Smooth muscle cell (in vitro differentiated cells): ENCODE results near the gene C1D. TPM values are rescaled to one million over a fixed set of nuclear protein-coding genes. Genes with fewer than 3 reads are reported as not detected.

Source experiments
- DNase-seq: peaks from one replicate; lab custom pipeline; 2025; ENCODE audit not compliant: unreplicated experiment; lab: John Stamatoyannopoulos, UW
- H2AFZ ChIP-seq: fragments of 200-600 bp; sonication (generic); 2 replicates; pipeline ENCODE4 v1.6.0; 2016; ENCODE audit warnings: antibody characterized with exemption, low read depth, mild to moderate bottlenecking
- H3F3A ChIP-seq: fragments of 200-600 bp; sonication (generic); 2 replicates; pipeline ENCODE4 v1.6.0; 2017; ENCODE audit warnings: antibody characterized with exemption, low read depth
- H3K27ac ChIP-seq: fragments of 200-600 bp; sonication (generic); 2 replicates; pipeline ENCODE4 v1.5.1; 2016; ENCODE audit warnings: low read depth, mild to moderate bottlenecking
- H3K27me3 ChIP-seq: fragments of 200-600 bp; sonication (generic); 2 replicates; pipeline ENCODE4 v1.6.1; 2016; ENCODE audit warnings: low read depth, mild to moderate bottlenecking
- H3K36me3 ChIP-seq: fragments of 200-600 bp; sonication (generic); 2 replicates; pipeline ENCODE4 v1.5.1; 2016; ENCODE audit warnings: low read depth
- H3K4me1 ChIP-seq: fragments of 200-600 bp; sonication (generic); 2 replicates; pipeline ENCODE4 v1.5.1; 2016; ENCODE audit warnings: low read depth
- H3K4me2 ChIP-seq: fragments of 200-600 bp; sonication (generic); 2 replicates; pipeline ENCODE4 v1.6.0; 2016; ENCODE audit warnings: mild to moderate bottlenecking
- H3K4me3 ChIP-seq: fragments of 200-600 bp; sonication (generic); 2 replicates; pipeline ENCODE4 v1.5.1; 2016; ENCODE audit warnings: mild to moderate bottlenecking
- H3K79me2 ChIP-seq: fragments of 200-600 bp; sonication (generic); 2 replicates; pipeline ENCODE4 v1.6.0; 2016; ENCODE audit warnings: low read depth, mild to moderate bottlenecking
- H3K9ac ChIP-seq: fragments of 200-600 bp; sonication (generic); 2 replicates; pipeline ENCODE4 v1.6.0; 2016; ENCODE audit warnings: low read depth
- H3K9me3 ChIP-seq: fragments of 200-600 bp; sonication (generic); replicated peaks from 2 replicates; pipeline ENCODE4 v1.5.1; 2016; ENCODE audit warnings: low read depth
- H4K20me1 ChIP-seq: fragments of 200-600 bp; sonication (generic); 2 replicates; pipeline ENCODE4 v1.6.0; 2016; ENCODE audit warnings: low read depth
- WGBS: methylation state at CpG from one replicate; pipeline ENCODE4 v1.1.7; 2016; ENCODE audit warnings: low lambda C conversion rate; 5-methylcytosine and 5-hydroxymethylcytosine counted together
- polyA plus RNA-seq: library from polyadenylated mRNA; unstranded; fragments of >200 nt; fragmentation: Nextera tagmentation; extraction: Ambion mirVana; gene quantifications from 2 replicates; pipeline ENCODE4 v1.2.1, GENCODE V29; 2016
- total RNA-seq: library from RNA; depleted of rRNA; stranded (reverse); fragments of >200 nt; gene quantifications from 2 replicates; pipeline ENCODE4 v1.2.3, GENCODE V29; 2014
- TF ChIP-seq, protein P1 (sequence below): fragments of 200-600 bp; sonication (generic); IDR thresholded peaks from 2 replicates; pipeline ENCODE4 v1.5.1; 2017; ENCODE audit warnings: borderline replicate concordance, mild to moderate bottlenecking, antibody characterized with exemption; ENCODE audit not compliant: insufficient read depth, poor library complexity, severe bottlenecking

C1D gene
- total and polyA plus RNA-seq, 2 experiments from 2014 or later = 25.8 to 53.8 TPM

DNA sequence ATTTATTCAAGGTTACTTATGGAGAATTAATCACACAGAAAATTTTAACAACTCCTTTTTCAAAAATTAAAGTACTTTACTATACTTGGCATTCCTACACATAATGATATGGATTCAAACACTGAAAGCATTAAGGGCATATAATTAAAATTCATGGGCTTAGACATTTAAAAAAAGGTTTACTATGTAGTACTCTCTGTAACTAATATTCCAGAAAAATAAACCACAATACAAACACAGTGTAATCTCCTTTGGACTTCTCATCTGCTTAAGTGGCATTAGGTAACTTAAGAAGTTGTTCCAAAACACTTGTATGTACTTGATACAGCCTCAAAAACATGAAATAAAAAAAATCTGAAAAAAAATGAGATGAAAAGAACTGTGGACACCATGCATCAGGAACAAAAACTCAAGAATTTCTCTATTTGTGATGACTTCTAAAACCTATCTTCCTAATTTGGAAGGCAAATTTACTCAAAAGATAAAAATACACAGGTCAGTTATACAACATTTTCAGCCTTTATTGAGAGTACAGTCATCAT is 21.0 kb downstream of the C1D start:
- H3F3A ChIP-seq = peaks cover 6% of the 10 kb centered on the region
- no peaks in the 10 kb centered on the region for H3K27me3 ChIP-seq
- no peak overlapping the region for H3K4me3 ChIP-seq
- no peaks in the 10 kb centered on the region for H3K79me2 ChIP-seq
- no peak overlapping the region for H3K4me2 ChIP-seq
- no peak overlapping the region for H2AFZ ChIP-seq
- no peaks in the 10 kb centered on the region for H3K4me1 ChIP-seq
- H4K20me1 ChIP-seq = peaks cover 4% of the 10 kb centered on the region
- H3K9ac ChIP-seq = no peak overlapping the region
- TF ChIP-seq, protein P1, sequence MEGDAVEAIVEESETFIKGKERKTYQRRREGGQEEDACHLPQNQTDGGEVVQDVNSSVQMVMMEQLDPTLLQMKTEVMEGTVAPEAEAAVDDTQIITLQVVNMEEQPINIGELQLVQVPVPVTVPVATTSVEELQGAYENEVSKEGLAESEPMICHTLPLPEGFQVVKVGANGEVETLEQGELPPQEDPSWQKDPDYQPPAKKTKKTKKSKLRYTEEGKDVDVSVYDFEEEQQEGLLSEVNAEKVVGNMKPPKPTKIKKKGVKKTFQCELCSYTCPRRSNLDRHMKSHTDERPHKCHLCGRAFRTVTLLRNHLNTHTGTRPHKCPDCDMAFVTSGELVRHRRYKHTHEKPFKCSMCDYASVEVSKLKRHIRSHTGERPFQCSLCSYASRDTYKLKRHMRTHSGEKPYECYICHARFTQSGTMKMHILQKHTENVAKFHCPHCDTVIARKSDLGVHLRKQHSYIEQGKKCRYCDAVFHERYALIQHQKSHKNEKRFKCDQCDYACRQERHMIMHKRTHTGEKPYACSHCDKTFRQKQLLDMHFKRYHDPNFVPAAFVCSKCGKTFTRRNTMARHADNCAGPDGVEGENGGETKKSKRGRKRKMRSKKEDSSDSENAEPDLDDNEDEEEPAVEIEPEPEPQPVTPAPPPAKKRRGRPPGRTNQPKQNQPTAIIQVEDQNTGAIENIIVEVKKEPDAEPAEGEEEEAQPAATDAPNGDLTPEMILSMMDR = no peak
- H3K36me3 ChIP-seq = peaks cover 3% of the 10 kb centered on the region
- no peaks in the 10 kb centered on the region for H3K9me3 ChIP-seq
- no peak for DNase-seq
- H3K27ac ChIP-seq = no peak overlapping the region

DNA sequence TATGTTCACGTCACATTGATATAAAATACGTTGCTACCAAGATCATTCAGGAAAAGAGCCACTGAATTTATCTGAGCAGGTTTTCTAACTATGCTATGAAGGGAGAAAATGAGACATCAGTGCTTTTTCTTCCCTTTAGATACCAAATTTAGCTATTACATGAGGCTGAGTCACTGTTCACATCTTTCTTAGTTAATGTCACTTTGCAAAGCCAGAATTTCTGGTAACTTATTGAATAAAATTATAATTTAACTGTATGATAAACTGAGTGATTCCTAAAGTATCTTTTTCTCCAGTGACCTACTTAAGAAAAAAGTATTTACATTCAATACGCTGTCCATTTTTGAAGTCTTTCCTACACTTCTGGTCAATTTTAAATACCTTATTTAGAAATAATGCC is 22.7 kb downstream of the C1D start:
- Histone ChIP-seq H3K9me3 (no peaks in the 10 kb centered on the region), H4K20me1 (no peaks in the 10 kb centered on the region), H3F3A (peaks cover 6% of the 10 kb centered on the region), H3K9ac (no peak overlapping the region), H3K79me2 (no peaks in the 10 kb centered on the region), H3K27ac (no peak overlapping the region), H3K4me1 (no peaks in the 10 kb centered on the region), H2AFZ (no peak overlapping the region), H3K4me2 (no peak overlapping the region), H3K36me3 (no peaks in the 10 kb centered on the region), H3K4me3 (no peak overlapping the region), H3K27me3 (no peaks in the 10 kb centered on the region)
- 93% methylated on average over 3 of the region's 3 CpGs for WGBS
- TF ChIP-seq, protein P1 = no peak
- DNase-seq = no peak

DNA sequence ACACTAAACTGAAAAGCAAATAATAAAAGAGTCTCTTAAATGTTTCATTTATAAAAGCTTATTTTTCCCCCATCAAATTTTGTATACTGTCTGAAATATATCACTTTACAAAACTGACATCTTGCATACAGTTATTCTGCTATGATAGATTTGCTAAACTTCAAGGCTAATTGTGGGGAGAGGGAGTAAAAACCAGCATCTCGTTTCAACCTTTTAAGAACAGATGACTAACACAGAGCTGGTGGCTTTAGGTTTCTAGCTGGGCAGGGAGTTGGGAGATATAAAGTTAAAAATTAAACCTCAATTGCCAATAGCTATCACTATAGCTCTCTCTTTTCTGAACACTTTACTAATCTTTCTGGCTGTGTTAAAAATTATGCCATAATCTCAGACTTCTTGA is 23.5 kb downstream of the C1D start:
- Histone ChIP-seq H3K27ac (no peak overlapping the region), H3K4me3 (no peak overlapping the region), H3K36me3 (no peaks in the 10 kb centered on the region), H3K4me1 (no peaks in the 10 kb centered on the region), H4K20me1 (no peaks in the 10 kb centered on the region), H3K9me3 (no peaks in the 10 kb centered on the region), H3K9ac (no peak overlapping the region), H3F3A (peaks cover 6% of the 10 kb centered on the region), H3K79me2 (no peaks in the 10 kb centered on the region), H3K4me2 (no peak overlapping the region), H2AFZ (no peak overlapping the region), H3K27me3 (no peaks in the 10 kb centered on the region)
- TF ChIP-seq, protein P1 = no peak
- 47% methylated on average over 1 of the region's 1 CpG for WGBS
- DNase-seq = no peak

DNA sequence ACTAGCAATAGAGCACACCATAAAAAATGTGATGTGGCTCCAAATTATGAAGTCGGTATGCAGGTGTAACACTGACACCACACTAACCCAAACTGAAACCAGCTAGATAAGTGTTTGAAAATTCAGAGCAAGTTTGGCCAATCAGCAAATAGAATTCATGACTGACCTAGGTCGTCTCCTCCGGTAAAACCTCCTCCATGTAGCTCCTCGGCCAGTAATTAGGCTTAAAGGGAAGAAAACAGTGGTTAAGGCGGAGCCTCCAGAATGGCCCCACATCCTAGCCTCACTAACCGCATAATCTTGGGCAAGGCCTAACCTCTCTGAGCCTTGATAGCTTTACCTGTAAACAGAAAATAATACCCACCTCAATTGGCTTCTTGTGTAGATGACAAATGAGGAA is 30.1 kb downstream of the C1D start:
- no peaks in the 10 kb centered on the region for H4K20me1 ChIP-seq
- no peaks in the 10 kb centered on the region for H3K9me3 ChIP-seq
- H3K4me2 ChIP-seq = no peak overlapping the region
- H3K79me2 ChIP-seq = no peaks in the 10 kb centered on the region
- H3K9ac ChIP-seq = no peak overlapping the region
- H3K27ac ChIP-seq = no peak overlapping the region
- no peak for DNase-seq
- H3K4me1 ChIP-seq = peaks cover 5% of the 10 kb centered on the region
- 69% methylated on average over 6 of the region's 6 CpGs for WGBS
- H3K36me3 ChIP-seq = no peaks in the 10 kb centered on the region
- H3K4me3 ChIP-seq = no peak overlapping the region
- TF ChIP-seq, protein P1 = no peak
- H2AFZ ChIP-seq = no peak overlapping the region
- no peaks in the 10 kb centered on the region for H3K27me3 ChIP-seq
- H3F3A ChIP-seq = no peaks in the 10 kb centered on the region
